IPS DF 6.9 (cell line): Measurements from ENCODE around the gene TEKT5.

ENCODE experiments used
- DNase-seq: peaks from one replicate; pipeline ENCODE4 v3.0.0-alpha.2; 2013; ENCODE audit warnings: low read depth, low spot score
- H3K27ac ChIP-seq: one replicate; pipeline ENCODE4 v1.5.1; 2013; ENCODE audit warnings: low read length, control low read depth
- H3K27me3 ChIP-seq: 2 replicates; pipeline ENCODE4 v1.6.1; 2013; ENCODE audit warnings: mild to moderate bottlenecking, low read length; ENCODE audit not compliant: control insufficient read depth, insufficient read depth
- H3K36me3 ChIP-seq: 2 replicates; pipeline ENCODE4 v1.6.1; 2013; ENCODE audit warnings: low read length; ENCODE audit not compliant: control insufficient read depth, insufficient read depth
- H3K4me1 ChIP-seq: 2 replicates; pipeline ENCODE4 v1.6.1; 2013; ENCODE audit warnings: low read length; ENCODE audit not compliant: control insufficient read depth, insufficient read depth
- H3K4me3 ChIP-seq: 2 replicates; pipeline ENCODE4 v1.5.1; 2013; ENCODE audit warnings: mild to moderate bottlenecking, low read length
- H3K9me3 ChIP-seq: 2 replicates; pipeline ENCODE4 v1.6.1; 2013; ENCODE audit warnings: low read length, inconsistent platforms; ENCODE audit not compliant: control insufficient read depth, insufficient read depth
- WGBS: extraction: QIAGEN DNeasy Blood & Tissue Kit; methylation state at CpG from one replicate; pipeline ENCODE4 v1.1.7; 2013; ENCODE audit warnings: mixed read lengths, missing lambda C conversion rate; ENCODE audit not compliant: insufficient read length, insufficient coverage; 5-methylcytosine and 5-hydroxymethylcytosine counted together

TEKT5 gene

DNA sequence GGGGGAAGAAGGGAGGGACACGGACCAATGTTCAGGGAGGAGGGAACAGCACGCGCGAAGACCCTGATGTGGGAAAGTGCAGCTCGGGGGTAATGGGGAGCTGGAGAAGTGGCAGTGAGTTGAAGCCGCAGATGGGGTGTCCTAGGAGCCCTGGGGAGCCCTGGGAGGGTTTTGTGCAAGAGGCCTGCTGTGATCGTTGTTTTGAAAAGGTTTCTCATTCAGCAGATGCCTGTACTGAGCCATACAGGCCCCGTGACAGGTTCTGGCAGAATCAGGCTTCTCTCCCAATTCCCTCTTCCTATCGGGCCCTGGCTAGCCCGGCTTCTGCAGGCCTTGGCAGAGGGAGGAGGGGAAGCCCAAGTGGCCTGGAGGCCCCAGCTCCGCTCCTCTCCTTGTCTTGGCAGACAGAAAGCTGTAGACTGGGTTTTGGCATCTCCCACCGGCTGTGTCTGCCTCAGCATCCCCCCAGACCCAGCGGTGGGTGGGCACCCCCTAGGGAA is 76.0 kb downstream of the TEKT5 start:
- Histone ChIP-seq H3K36me3 (no peaks in the 10 kb centered on the region), H3K27ac (no peak overlapping the region), H3K9me3 (no peaks in the 10 kb centered on the region), H3K4me1 (peaks cover 16% of the 10 kb centered on the region), H3K27me3 (no peaks in the 10 kb centered on the region), H3K4me3 (no peak overlapping the region)
- no CpG with 5 or more reads among the region's 13 CpGs for WGBS
- no peak for DNase-seq

DNA sequence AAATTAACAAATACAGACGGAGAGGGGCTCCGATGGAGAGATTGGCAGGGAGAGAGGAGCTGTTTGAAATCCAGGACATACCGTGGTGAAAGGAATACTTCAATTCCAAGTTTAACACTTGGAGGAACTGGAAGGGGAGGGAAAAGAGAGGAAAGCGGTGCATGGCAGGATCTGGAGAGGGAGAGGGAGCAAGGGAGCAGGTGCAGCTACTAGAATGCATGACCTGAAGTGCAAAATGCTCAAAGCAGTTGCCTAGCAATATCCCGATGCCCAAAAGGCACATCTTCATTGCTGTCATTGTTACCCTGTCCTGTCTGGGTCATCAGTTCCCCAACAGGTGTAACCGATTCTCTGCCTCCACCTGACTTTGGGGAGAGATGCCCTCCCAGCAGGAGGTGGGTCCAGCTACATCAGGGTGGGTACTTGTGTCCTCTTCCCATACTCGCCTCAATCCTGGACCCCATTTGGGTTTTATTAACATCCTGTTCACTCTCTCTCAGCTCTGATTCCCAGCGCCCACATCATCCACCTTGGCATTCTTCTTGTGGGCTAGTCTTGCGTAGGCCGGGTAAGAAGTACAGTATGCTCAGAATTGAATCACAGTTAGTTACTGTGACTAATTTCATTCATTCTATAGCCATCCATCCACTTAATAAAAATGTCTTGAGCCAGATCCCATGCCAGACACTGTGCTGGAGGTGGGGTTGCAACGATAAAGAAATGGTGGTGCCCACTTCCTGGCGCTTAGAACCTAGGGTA is 76.9 kb downstream of the TEKT5 start:
- no peak for DNase-seq
- Histone ChIP-seq H3K27ac (no peak overlapping the region), H3K27me3 (no peaks in the 10 kb centered on the region), H3K4me1 (peaks cover 16% of the 10 kb centered on the region), H3K36me3 (no peaks in the 10 kb centered on the region), H3K9me3 (no peaks in the 10 kb centered on the region), H3K4me3 (no peak overlapping the region)
- WGBS: no CpG with 5 or more reads among the region's 12 CpGs

DNA sequence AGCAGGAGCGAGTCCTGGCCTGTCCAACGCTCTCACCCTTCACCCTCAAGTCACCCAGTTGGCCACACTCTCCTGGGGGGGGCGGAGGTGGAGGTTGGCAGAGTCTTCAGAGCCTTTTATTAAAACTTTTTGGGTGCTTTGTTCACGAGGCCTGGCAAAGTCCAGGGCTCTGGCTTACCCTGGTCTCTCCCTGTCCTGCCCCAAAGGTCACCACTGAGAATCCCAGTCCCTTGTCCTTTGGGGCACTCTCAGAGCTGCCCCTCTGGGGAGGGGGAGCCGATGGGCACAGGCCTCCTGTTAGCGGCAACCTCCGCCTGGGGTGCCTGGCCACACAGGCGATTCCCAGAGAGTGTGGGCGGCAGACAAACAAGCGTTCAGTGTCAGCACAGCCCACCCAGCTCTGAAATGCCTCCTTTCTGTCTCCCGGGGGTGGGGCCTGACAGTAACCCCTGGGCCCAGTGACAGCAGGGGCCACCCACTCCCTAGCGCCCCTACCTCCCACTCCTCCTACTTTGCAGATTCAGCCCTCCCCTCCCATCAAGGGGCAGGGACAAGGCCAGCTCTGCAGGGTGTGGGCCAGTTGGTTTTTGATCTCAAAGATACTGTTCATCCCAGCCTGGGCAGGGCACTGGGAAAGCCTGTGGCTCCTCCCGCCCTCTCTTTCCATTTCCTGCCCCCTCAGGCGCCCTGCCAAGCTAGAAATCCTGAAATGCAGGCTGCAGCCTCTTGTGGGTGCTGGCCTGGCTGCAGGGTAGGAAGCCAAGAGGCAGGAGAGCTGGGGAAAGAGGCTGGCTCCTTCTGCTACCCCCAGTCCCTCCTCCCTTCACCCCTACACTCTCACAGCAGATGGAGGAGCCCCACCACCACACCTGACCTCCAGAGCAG is 77.7 kb downstream of the TEKT5 start:
- Histone ChIP-seq H3K27ac (no peak overlapping the region), H3K4me1 (peaks cover 12% of the 10 kb centered on the region), H3K27me3 (no peaks in the 10 kb centered on the region), H3K9me3 (no peaks in the 10 kb centered on the region), H3K36me3 (no peaks in the 10 kb centered on the region), H3K4me3 (peak overlapping the region; percentile 6; the same call in 1 of the 2 replicates)
- no peak for DNase-seq
- WGBS: no CpG with 5 or more reads among the region's 14 CpGs

DNA sequence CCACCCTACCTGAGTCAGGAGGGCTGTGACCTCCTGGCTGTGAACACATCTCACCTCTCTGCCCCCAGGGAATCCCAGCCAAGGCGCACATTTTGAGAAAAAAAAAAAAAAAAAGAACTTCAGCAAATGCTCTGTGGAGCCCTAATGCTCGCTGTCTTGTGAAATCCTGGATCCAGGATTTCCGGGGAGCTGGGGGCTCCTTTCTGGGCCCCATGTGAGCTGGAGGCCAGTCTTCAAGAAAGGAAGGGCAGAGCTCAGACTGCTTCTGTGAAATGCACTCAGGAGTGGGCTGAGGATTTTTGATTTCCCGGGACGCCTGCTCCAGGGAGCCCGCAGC is 78.3 kb downstream of the TEKT5 start:
- Histone ChIP-seq H3K4me1 (peaks cover 12% of the 10 kb centered on the region), H3K36me3 (no peaks in the 10 kb centered on the region), H3K27me3 (no peaks in the 10 kb centered on the region), H3K9me3 (no peaks in the 10 kb centered on the region), H3K4me3 (no peak overlapping the region), H3K27ac (no peak overlapping the region)
- WGBS: no CpG with 5 or more reads among the region's 6 CpGs
- no peak for DNase-seq

DNA sequence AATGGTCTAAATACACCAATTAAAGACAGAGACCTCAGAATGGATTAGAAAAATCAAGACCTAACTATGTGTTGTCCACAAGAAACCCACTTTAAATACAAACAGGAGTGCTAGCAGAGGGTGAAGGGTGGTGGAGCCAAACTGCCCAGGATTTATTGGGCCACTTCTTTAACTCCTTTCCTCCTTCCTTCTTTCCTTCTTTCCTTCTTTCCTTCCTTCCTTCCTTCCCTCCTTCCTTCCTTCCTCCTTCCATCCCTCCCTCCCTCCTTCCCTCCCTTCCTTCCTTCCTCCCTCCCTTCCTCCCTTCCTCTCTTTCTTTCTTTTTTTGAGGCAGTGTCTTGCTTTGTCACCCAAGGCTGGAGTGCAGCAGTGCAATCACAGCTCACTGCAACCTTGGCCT is 80.0 kb downstream of the TEKT5 start:
- Histone ChIP-seq H3K9me3 (no peaks in the 10 kb centered on the region), H3K27ac (no peak overlapping the region), H3K27me3 (no peaks in the 10 kb centered on the region), H3K36me3 (no peaks in the 10 kb centered on the region), H3K4me3 (no peak overlapping the region), H3K4me1 (peaks cover 12% of the 10 kb centered on the region)
- DNase-seq: no peak

DNA sequence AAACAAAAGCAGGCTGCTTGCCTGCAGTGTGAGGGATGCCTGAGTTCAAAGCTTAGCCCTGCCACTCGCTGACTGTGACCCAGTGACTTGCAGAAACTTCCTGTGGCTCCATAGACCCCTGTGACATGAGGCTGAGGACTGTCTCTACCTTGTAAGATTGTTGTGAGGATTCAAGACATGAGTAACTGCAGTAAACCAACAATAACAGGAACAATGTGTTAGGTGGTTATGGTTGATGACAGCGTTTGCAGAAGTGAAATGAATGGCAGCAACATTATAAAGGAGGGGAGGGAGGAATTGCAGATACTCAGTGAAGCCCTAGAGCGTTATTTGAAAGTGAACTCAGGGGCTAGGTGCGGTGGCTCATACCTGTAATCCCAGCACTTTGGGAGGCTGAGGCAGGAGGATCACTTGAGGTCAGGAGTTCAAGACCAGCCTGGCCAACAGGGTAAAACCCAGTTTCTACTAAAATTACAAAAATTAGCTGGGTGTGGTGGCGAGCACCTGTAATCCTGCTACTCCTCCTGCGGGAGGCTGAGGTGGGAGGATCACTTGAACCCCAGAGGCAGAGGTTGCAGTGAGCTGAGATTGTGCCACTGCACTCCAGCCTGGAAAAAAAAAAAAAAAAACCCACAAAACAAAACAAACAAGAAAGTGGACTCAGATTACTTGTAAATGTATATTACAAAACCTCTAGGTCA is 80.8 kb downstream of the TEKT5 start:
- Histone ChIP-seq H3K27ac (no peak overlapping the region), H3K4me1 (peaks cover 9% of the 10 kb centered on the region), H3K27me3 (no peaks in the 10 kb centered on the region), H3K9me3 (no peaks in the 10 kb centered on the region), H3K4me3 (no peak overlapping the region), H3K36me3 (no peaks in the 10 kb centered on the region)
- DNase-seq: no peak
- no CpG with 5 or more reads among the region's 6 CpGs for WGBS

DNA sequence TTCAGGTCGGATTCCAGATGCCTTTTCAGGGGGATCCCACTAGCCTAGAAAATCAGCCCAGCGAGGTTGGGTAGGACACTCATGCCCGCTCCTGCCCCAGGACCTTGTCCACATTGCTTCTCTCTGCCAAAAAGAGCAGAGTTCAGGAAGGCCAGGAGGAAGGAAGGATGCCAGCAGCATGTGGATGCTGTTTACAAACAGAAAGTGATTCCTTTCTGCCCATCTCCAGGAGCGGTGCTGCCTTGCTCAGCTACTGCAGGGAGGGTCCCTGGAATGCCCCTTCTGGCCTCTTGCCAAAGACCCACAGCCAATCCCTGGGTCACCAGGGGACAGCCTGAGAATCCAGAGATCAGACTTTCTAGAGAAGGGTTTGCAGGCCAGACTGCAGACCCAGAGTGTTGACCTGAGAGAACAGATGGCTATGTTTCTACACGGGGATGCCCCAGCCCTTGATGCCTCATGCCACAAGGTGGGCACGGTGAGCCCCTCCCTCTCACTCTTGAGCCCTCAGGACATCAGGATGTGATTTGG is 82.0 kb downstream of the TEKT5 start:
- H3K27ac ChIP-seq: no peak overlapping the region
- no peak for DNase-seq
- H3K9me3 ChIP-seq: no peaks in the 10 kb centered on the region
- H3K4me3 ChIP-seq: no peak overlapping the region
- H3K27me3 ChIP-seq: no peaks in the 10 kb centered on the region
- no peaks in the 10 kb centered on the region for H3K36me3 ChIP-seq
- no CpG with 5 or more reads among the region's 6 CpGs for WGBS
- H3K4me1 ChIP-seq: peaks cover 7% of the 10 kb centered on the region

DNA sequence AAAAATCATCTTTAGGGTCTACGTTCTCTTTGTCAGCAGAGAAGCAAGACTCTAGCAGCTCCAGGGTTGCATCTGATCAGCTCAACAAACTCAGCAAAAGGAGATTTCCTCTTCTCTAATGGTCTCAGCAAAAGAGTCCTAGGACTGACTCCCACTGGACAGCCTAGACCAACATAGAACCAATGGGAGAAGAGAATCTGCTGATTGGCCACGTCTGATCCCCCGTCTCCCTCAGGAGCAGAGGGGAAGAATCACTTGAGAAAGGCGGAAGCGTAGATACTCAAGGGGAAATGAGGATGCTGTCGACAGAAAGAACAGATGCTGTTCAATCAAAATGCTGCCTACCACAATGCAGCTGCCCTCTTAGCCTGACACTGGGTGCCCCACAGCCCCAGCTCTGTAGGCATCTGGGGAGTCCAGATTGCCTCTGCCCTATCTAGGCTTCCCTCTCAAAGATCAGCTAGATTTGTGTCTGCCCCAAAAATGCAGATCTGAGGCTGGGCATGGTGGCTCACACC is 82.8 kb downstream of the TEKT5 start:
- peaks cover 1% of the 10 kb centered on the region; the same call in 1 of the 2 replicates for H3K4me1 ChIP-seq
- DNase-seq: no peak
- no peak overlapping the region for H3K27ac ChIP-seq
- WGBS: no CpG with 5 or more reads among the region's 6 CpGs
- H3K9me3 ChIP-seq: no peaks in the 10 kb centered on the region
- H3K27me3 ChIP-seq: no peaks in the 10 kb centered on the region
- H3K4me3 ChIP-seq: no peak overlapping the region
- no peaks in the 10 kb centered on the region for H3K36me3 ChIP-seq

DNA sequence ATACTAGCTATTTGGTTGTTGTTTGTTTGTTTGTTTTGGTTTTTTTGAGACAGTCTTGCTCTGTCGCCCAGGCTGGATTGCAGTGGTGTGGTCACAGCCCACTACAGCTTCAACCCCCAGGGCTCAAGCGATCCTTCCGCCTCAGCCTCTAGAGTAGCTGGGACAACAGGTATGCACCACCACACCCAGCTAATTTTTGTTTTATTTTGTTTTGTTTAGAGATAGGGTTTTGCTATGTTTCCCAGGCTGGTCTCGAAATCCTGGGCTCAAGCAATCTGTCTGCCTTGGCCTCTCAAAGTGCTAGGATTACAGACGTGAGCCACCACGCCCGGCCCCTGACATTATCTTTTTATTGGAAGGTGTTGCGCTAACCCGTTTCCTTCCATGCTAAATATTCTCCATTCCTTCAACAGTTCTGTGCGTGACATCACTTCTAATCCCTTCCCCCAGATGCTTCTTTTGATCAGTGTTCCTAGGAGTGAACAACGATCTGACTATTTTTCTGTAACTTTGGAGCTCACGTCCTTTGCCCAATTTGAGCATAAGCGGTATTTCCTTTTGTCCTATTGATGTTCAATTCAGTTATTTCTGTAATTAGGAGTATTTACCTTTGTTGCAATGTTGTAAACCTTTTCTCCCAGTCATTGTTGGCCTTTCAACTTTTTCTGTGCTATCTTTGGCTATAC is 84.1 kb downstream of the TEKT5 start:
- no peaks in the 10 kb centered on the region; the same call in 1 of the 2 replicates for H3K4me1 ChIP-seq
- H3K27me3 ChIP-seq: no peaks in the 10 kb centered on the region
- no peak for DNase-seq
- no peak overlapping the region for H3K27ac ChIP-seq
- H3K4me3 ChIP-seq: no peak overlapping the region
- H3K36me3 ChIP-seq: no peaks in the 10 kb centered on the region
- no CpG with 5 or more reads among the region's 13 CpGs for WGBS
- no peaks in the 10 kb centered on the region for H3K9me3 ChIP-seq
